HepG2 (cell line): ENCODE measurements around the gene CDKN2C. TPM values are rescaled to one million over a fixed set of nuclear protein-coding genes. Genes with fewer than 3 reads are reported as not detected.

Source experiments
- AGO2 ChIP-seq: fragments of 200-400 bp; formaldehyde crosslinking; optimal IDR thresholded peaks from 2 replicates; pipeline ENCODE3; 2017; ENCODE audit warnings: mild to moderate bottlenecking, low read depth, low read length, moderate library complexity
- CC2D1A ChIP-seq: sonication (generic); formaldehyde crosslinking; IDR thresholded peaks from 2 replicates; pipeline ENCODE4 v1.8.1; 2023; ENCODE audit warnings: mild to moderate bottlenecking, missing genetic modification reagents
- FOXP4 ChIP-seq: sonication (generic); formaldehyde crosslinking; IDR thresholded peaks from 2 replicates; pipeline ENCODE4 v1.4.0; 2020; ENCODE audit warnings: missing genetic modification reagents
- JUN ChIP-seq: sonication (generic); formaldehyde crosslinking; IDR thresholded peaks from 2 replicates; pipeline ENCODE4 v1.4.0; 2020; ENCODE audit warnings: mild to moderate bottlenecking, missing genetic modification reagents
- MXD4 ChIP-seq: IDR thresholded peaks from 2 replicates; pipeline ENCODE4 v1.6.1; 2016; ENCODE audit warnings: mild to moderate bottlenecking, missing biosample characterization, missing genetic modification reagents
- PCBP2 ChIP-seq: fragments of 200-400 bp; formaldehyde crosslinking; optimal IDR thresholded peaks from 2 replicates; pipeline ENCODE3; 2018; ENCODE audit warnings: low read length, low read depth; ENCODE audit not compliant: poor library complexity, severe bottlenecking
- POGK ChIP-seq: sonication (generic); formaldehyde crosslinking; conservative IDR thresholded peaks from 2 replicates; pipeline ENCODE4 v1.8.0; 2022; ENCODE audit warnings: mild to moderate bottlenecking, moderate library complexity, missing genetic modification reagents
- POLR2A ChIP-seq, 2 experiments: IDR thresholded peaks; 2 replicates each; pipeline ENCODE4 v1.6.1; 2011; ENCODE audit warnings: low read depth in 2 of 2, low read length in 2 of 2, mild to moderate bottlenecking in 1 of 2, moderate library complexity in 1 of 2; ENCODE audit not compliant: insufficient read depth in 1 of 2
- POLR2AphosphoS5 ChIP-seq: IDR thresholded peaks from 2 replicates; pipeline ENCODE4 v1.6.1; 2012; ENCODE audit warnings: low read depth, low read length
- POLR2G ChIP-seq: fragments of 200-400 bp; formaldehyde crosslinking; IDR thresholded peaks from 2 replicates; pipeline ENCODE4 v1.6.1; 2018; ENCODE audit warnings: mild to moderate bottlenecking, low read depth, low read length, moderate library complexity
- PRMT3 ChIP-seq: sonication (generic); formaldehyde crosslinking; IDR thresholded peaks from 2 replicates; pipeline ENCODE4 v1.8.1; 2022; ENCODE audit warnings: low read depth, mild to moderate bottlenecking, moderate library complexity, missing genetic modification reagents, borderline replicate concordance
- RBFOX2 ChIP-seq: fragments of 200-400 bp; formaldehyde crosslinking; IDR thresholded peaks from 2 replicates; pipeline ENCODE4 v1.6.1; 2017; ENCODE audit warnings: low read depth, mild to moderate bottlenecking, low read length
- RELA ChIP-seq: sonication (generic); formaldehyde crosslinking; IDR thresholded peaks from 2 replicates; pipeline ENCODE4 v1.4.0; 2020; ENCODE audit warnings: missing genetic modification reagents
- ZNF101 ChIP-seq: sonication (generic); formaldehyde crosslinking; IDR thresholded peaks from 2 replicates; pipeline ENCODE4 v1.4.0; 2020; ENCODE audit warnings: mild to moderate bottlenecking, low read depth, missing genetic modification reagents, borderline replicate concordance
- ZNF501 ChIP-seq: sonication (generic); formaldehyde crosslinking; IDR thresholded peaks from 2 replicates; pipeline ENCODE4 v1.5.1; 2020; ENCODE audit warnings: mild to moderate bottlenecking, moderate library complexity, missing genetic modification reagents
- ZNF768 ChIP-seq: sonication (generic); formaldehyde crosslinking; IDR thresholded peaks from 2 replicates; pipeline ENCODE4 v1.4.0; 2020; ENCODE audit warnings: missing genetic modification reagents
- ZNF777 ChIP-seq: sonication (generic); formaldehyde crosslinking; IDR thresholded peaks from 2 replicates; pipeline ENCODE4 v1.4.0; 2020; ENCODE audit warnings: missing genetic modification reagents
- polyA plus RNA-seq, 8 experiments: library from polyadenylated mRNA; depleted of rRNA in 3 of 8; stranded (reverse) in 7 of 8; unstranded in 1 of 8; fragments of >200 nt; fragmentation: Illumina TruSeq in 4 of 8; extraction: Trizol in 4 of 8; gene quantifications; 2 replicates each; pipeline versions ENCODE4 v1.2.1 to v1.2.3, GENCODE V29; 2011 to 2016; ENCODE audit warnings: low read depth in 4 of 8, missing spikeins in 1 of 8, mixed read lengths in 1 of 8; ENCODE audit not compliant: insufficient read depth in 1 of 8
- total RNA-seq, 5 experiments: library from RNA; depleted of rRNA; stranded (reverse); fragments of >200 nt; fragmentation: Illumina TruSeq; extraction: Trizol; gene quantifications; 2 replicates each; pipeline ENCODE4 v1.2.3, GENCODE V29; 2016; ENCODE audit warnings: low read depth in 1 of 5
- TF ChIP-seq, protein P1 (sequence below): conservative IDR thresholded peaks from 2 replicates; pipeline ENCODE4 v1.6.1; 2018; ENCODE audit warnings: missing genetic modification reagents
- TF ChIP-seq, protein P2 (sequence below): IDR thresholded peaks from 2 replicates; pipeline ENCODE4 v1.6.1; 2012; ENCODE audit warnings: inconsistent platforms
- TF ChIP-seq, protein P3 (sequence below): IDR thresholded peaks from 2 replicates; pipeline ENCODE4 v1.6.1; 2016; ENCODE audit warnings: missing compliant biosample characterization, missing genetic modification reagents, borderline replicate concordance

CDKN2C gene
- total and polyA plus RNA-seq, 2 of the 13 experiments (the other 11 are each of a cell fraction or from before 2014, with no cell fraction given): 7.8 to 13.7 TPM

- peak; percentile 49; the same call in 1 of the 2 replicates for TF ChIP-seq POLR2G
- TF ChIP-seq, protein P1, sequence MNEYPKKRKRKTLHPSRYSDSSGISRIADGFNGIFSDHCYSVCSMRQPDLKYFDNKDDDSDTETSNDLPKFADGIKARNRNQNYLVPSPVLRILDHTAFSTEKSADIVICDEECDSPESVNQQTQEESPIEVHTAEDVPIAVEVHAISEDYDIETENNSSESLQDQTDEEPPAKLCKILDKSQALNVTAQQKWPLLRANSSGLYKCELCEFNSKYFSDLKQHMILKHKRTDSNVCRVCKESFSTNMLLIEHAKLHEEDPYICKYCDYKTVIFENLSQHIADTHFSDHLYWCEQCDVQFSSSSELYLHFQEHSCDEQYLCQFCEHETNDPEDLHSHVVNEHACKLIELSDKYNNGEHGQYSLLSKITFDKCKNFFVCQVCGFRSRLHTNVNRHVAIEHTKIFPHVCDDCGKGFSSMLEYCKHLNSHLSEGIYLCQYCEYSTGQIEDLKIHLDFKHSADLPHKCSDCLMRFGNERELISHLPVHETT (CRISPR knock-in tag): 0 out of 2 replicates have a peak, but pooled peaks have one; percentile 45
- TF ChIP-seq ZNF768: peak; percentile 69; the same call in 1 of the 2 replicates
- TF ChIP-seq RBFOX2: peak; percentile 90
- no peak for TF ChIP-seq CC2D1A (CRISPR knock-in tag)
- TF ChIP-seq AGO2: peak; percentile 32
- TF ChIP-seq ZNF101 (CRISPR knock-in tag): no peak
- 0 out of 2 replicates have a peak, but pooled peaks have one; percentile 31 for TF ChIP-seq PRMT3 (CRISPR knock-in tag)
- TF ChIP-seq PCBP2: no peak
- peak; percentile 39; the same call in 1 of the 2 replicates for TF ChIP-seq POGK
- no peak for TF ChIP-seq JUN (CRISPR knock-in tag)
- TF ChIP-seq RELA (CRISPR knock-in tag): no peak
- peak; percentile 48; the same call in 1 of the 2 replicates for TF ChIP-seq ZNF501 (CRISPR knock-in tag)
- no peak; the same call in 1 of the 2 replicates for TF ChIP-seq POLR2AphosphoS5
- TF ChIP-seq MXD4: peak; percentile 19; the same call in 1 of the 2 replicates
- TF ChIP-seq, protein P2, sequence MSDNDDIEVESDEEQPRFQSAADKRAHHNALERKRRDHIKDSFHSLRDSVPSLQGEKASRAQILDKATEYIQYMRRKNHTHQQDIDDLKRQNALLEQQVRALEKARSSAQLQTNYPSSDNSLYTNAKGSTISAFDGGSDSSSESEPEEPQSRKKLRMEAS: 0 out of 2 replicates have a peak, but pooled peaks have one; percentile 39
- 0 out of 2 replicates have a peak, but pooled peaks have one; percentile 7 for TF ChIP-seq FOXP4 (CRISPR knock-in tag)
- peak; percentile 88 for TF ChIP-seq ZNF777 (CRISPR knock-in tag)
- TF ChIP-seq POLR2A (IDR thresholded peaks at IDR 0.05; ENCODE audit: insufficient read depth in 1 of 2, low read depth in 2 of 2, low read length in 2 of 2): peak; percentile 60 to 65
- TF ChIP-seq, protein P3, sequence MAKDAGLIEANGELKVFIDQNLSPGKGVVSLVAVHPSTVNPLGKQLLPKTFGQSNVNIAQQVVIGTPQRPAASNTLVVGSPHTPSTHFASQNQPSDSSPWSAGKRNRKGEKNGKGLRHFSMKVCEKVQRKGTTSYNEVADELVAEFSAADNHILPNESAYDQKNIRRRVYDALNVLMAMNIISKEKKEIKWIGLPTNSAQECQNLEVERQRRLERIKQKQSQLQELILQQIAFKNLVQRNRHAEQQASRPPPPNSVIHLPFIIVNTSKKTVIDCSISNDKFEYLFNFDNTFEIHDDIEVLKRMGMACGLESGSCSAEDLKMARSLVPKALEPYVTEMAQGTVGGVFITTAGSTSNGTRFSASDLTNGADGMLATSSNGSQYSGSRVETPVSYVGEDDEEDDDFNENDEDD (CRISPR knock-in tag): 0 out of 2 replicates have a peak, but pooled peaks have one; percentile 19
Measured at GRCh38 chr1:50978144-50978851, 8.3 kb downstream of the CDKN2C start (continued).
